ENCODE measurements around the gene CAMKK1. TPM values are rescaled to one million over a fixed set of nuclear protein-coding genes. Genes with fewer than 3 reads are reported as not detected.

CAMKK1 gene
- total RNA-seq, 1 donor from 2014 or later: 0.35 TPM

- ATAC-seq: no peak
- no peak for DNase-seq (ENCODE audit: low spot score)
Measured at GRCh38 chr17:3815122-3815521, 77.7 kb downstream of the CAMKK1 start.

- DNase-seq (ENCODE audit: low spot score): no peak
- ATAC-seq: no peak
Measured at GRCh38 chr17:3814361-3814760, 78.5 kb downstream of the CAMKK1 start.

GRCh38 chr17:3813171-3813570, 79.7 kb downstream of the CAMKK1 start:
- DNase-seq (ENCODE audit: low spot score) (no peak), ATAC-seq (no peak)

GRCh38 chr17:3812771-3813170, 80.1 kb downstream of the CAMKK1 start:
- no peak for DNase-seq (ENCODE audit: low spot score)
- no peak for ATAC-seq

- ATAC-seq: no peak
- DNase-seq (ENCODE audit: low spot score): no peak
Measured at GRCh38 chr17:3812284-3812683, 80.6 kb downstream of the CAMKK1 start.

Other genes with a start within 250 kb of the CAMKK1 start
- 12.4 TPM for gene TAX1BP3, start 224.5 kb downstream of the CAMKK1 start, total RNA-seq
- gene EMC6, start 224.2 kb downstream of the CAMKK1 start, total RNA-seq: 26.6 TPM
- not detected for gene P2RX5, start 196.9 kb downstream of the CAMKK1 start, total RNA-seq
- 0.05 TPM for gene HASPIN, start 169.2 kb downstream of the CAMKK1 start, total RNA-seq
- 5.6 TPM for gene ITGAE, start 91.9 kb downstream of the CAMKK1 start, total RNA-seq
- gene NCBP3, start 46.8 kb downstream of the CAMKK1 start, total RNA-seq: 11.5 TPM
- gene P2RX1, start 23.4 kb upstream of the CAMKK1 start, total RNA-seq: 0.13 TPM
- 3.9 TPM for gene ATP2A3, start 71.4 kb upstream of the CAMKK1 start, total RNA-seq
- 19.1 TPM for gene ZZEF1, start 250.0 kb upstream of the CAMKK1 start, total RNA-seq

All from left lobe of liver (tissue), 2 donors.